HepG2 (cell line): Measurements from ENCODE around the gene TOP1. TPM values are rescaled to one million over a fixed set of nuclear protein-coding genes. Genes with fewer than 3 reads are reported as not detected.

Experiments
- AKNA ChIP-seq: sonication (generic); formaldehyde crosslinking; IDR thresholded peaks from 2 replicates; pipeline ENCODE4 v1.4.0; 2020; ENCODE audit warnings: missing genetic modification reagents, borderline replicate concordance
- BCLAF1 ChIP-seq: fragments of 450-650 bp; IDR thresholded peaks from 2 replicates; pipeline ENCODE4 v1.6.1; 2017; ENCODE audit warnings: mild to moderate bottlenecking
- CEBPZ ChIP-seq: IDR thresholded peaks from 2 replicates; pipeline ENCODE4 v1.6.1; 2012; ENCODE audit warnings: low read length, improper control_type of control experiment
- HNF4A ChIP-seq: sonication (generic); formaldehyde crosslinking; IDR thresholded peaks from 2 replicates; pipeline ENCODE4 v1.4.0; 2020; ENCODE audit warnings: missing genetic modification reagents
- KAT7 ChIP-seq: IDR thresholded peaks from 2 replicates; pipeline ENCODE4 v1.6.1; 2018; ENCODE audit warnings: borderline replicate concordance, missing compliant biosample characterization
- MTA1 ChIP-seq: sonication (generic); formaldehyde crosslinking; IDR thresholded peaks from 2 replicates; pipeline ENCODE4 v1.4.0; 2020; ENCODE audit warnings: missing genetic modification reagents, mild to moderate bottlenecking, borderline replicate concordance
- POLR2A ChIP-seq, 2 experiments: IDR thresholded peaks; 2 replicates each; pipeline ENCODE4 v1.6.1; 2011; ENCODE audit warnings: low read depth in 2 of 2, low read length in 2 of 2, mild to moderate bottlenecking in 1 of 2, moderate library complexity in 1 of 2; ENCODE audit not compliant: insufficient read depth in 1 of 2
- PRPF4 ChIP-seq: fragments of 200-400 bp; formaldehyde crosslinking; IDR thresholded peaks from 2 replicates; pipeline ENCODE4 v1.6.1; 2016; ENCODE audit warnings: low read length, low read depth; ENCODE audit not compliant: poor library complexity, severe bottlenecking
- RXRB ChIP-seq: IDR thresholded peaks from 2 replicates; pipeline ENCODE4 v1.6.1; 2016; ENCODE audit warnings: borderline replicate concordance, missing genetic modification reagents, missing compliant biosample characterization
- SMAD9 ChIP-seq: sonication (generic); formaldehyde crosslinking; IDR thresholded peaks from 2 replicates; pipeline ENCODE4 v1.5.1; 2020; ENCODE audit warnings: mild to moderate bottlenecking, missing genetic modification reagents
- ZMYM4 ChIP-seq: sonication (generic); formaldehyde crosslinking; IDR thresholded peaks from 2 replicates; pipeline ENCODE4 v1.8.1; 2023; ENCODE audit warnings: mild to moderate bottlenecking, missing genetic modification reagents
- ZNF18 ChIP-seq: sonication (generic); formaldehyde crosslinking; IDR thresholded peaks from 2 replicates; pipeline ENCODE4 v1.8.0; 2022; ENCODE audit warnings: mild to moderate bottlenecking, missing genetic modification reagents; ENCODE audit not compliant: insufficient replicate concordance
- ZNF569 ChIP-seq: sonication (generic); formaldehyde crosslinking; IDR thresholded peaks from 2 replicates; pipeline ENCODE4 v1.5.0; 2020; ENCODE audit warnings: mild to moderate bottlenecking, missing genetic modification reagents, moderate library complexity, borderline replicate concordance
- ZNF776 ChIP-seq: sonication (generic); formaldehyde crosslinking; IDR thresholded peaks from 2 replicates; pipeline ENCODE4 v1.4.0; 2020; ENCODE audit warnings: mild to moderate bottlenecking, missing genetic modification reagents
- ZNF83 ChIP-seq: sonication (generic); formaldehyde crosslinking; IDR thresholded peaks from 2 replicates; pipeline ENCODE4 v1.4.0; 2020; ENCODE audit warnings: missing genetic modification reagents, mild to moderate bottlenecking, borderline replicate concordance
- polyA plus RNA-seq, 8 experiments: library from polyadenylated mRNA; depleted of rRNA in 3 of 8; stranded (reverse) in 7 of 8; unstranded in 1 of 8; fragments of >200 nt; fragmentation: Illumina TruSeq in 4 of 8; extraction: Trizol in 4 of 8; gene quantifications; 2 replicates each; pipeline versions ENCODE4 v1.2.1 to v1.2.3, GENCODE V29; 2011 to 2016; ENCODE audit warnings: low read depth in 4 of 8, missing spikeins in 1 of 8, mixed read lengths in 1 of 8; ENCODE audit not compliant: insufficient read depth in 1 of 8
- total RNA-seq, 5 experiments: library from RNA; depleted of rRNA; stranded (reverse); fragments of >200 nt; fragmentation: Illumina TruSeq; extraction: Trizol; gene quantifications; 2 replicates each; pipeline ENCODE4 v1.2.3, GENCODE V29; 2016; ENCODE audit warnings: low read depth in 1 of 5

TOP1 gene
- total and polyA plus RNA-seq, 2 of the 13 experiments (the other 11 are each of a cell fraction or from before 2014, with no cell fraction given), result 10.2 to 19.4 TPM

GRCh38 chr20:41110930-41111577 lies 82.4 kb downstream of the TOP1 start (continued):
- no peak for TF ChIP-seq ZNF18 (CRISPR knock-in tag)
- no peak for TF ChIP-seq MTA1 (CRISPR knock-in tag)
- no peak for TF ChIP-seq BCLAF1
- TF ChIP-seq ZMYM4 (CRISPR knock-in tag), result peak; percentile 57
- no peak for TF ChIP-seq AKNA (CRISPR knock-in tag)
- TF ChIP-seq HNF4A (CRISPR knock-in tag), result peak; percentile 71
- TF ChIP-seq CEBPZ, result no peak
- no peak for TF ChIP-seq ZNF83 (CRISPR knock-in tag)
- no peak for TF ChIP-seq PRPF4
- no peak for TF ChIP-seq ZNF776 (CRISPR knock-in tag)
- peak in 1 of 2 experiments; percentile 28; a peak in 1 of 4 replicates for TF ChIP-seq POLR2A (IDR thresholded peaks at IDR 0.05; ENCODE audit: insufficient read depth in 1 of 2, low read depth in 2 of 2, low read length in 2 of 2)
- TF ChIP-seq ZNF569, result no peak
- 0 out of 2 replicates have a peak, but pooled peaks have one; percentile 55 for TF ChIP-seq KAT7 (CRISPR knock-in tag)
- 0 out of 2 replicates have a peak, but pooled peaks have one; percentile 45 for TF ChIP-seq RXRB
- TF ChIP-seq SMAD9 (CRISPR knock-in tag), result no peak
